Measurements from ENCODE around the gene FADS2. TPM values are rescaled to one million over a fixed set of nuclear protein-coding genes. Genes with fewer than 3 reads are reported as not detected.

The FADS2 gene
- 487 TPM for polyA plus RNA-seq (2013, experiment 1 of 2)
- 532 TPM for polyA plus RNA-seq (2013, experiment 2 of 2)

DNA sequence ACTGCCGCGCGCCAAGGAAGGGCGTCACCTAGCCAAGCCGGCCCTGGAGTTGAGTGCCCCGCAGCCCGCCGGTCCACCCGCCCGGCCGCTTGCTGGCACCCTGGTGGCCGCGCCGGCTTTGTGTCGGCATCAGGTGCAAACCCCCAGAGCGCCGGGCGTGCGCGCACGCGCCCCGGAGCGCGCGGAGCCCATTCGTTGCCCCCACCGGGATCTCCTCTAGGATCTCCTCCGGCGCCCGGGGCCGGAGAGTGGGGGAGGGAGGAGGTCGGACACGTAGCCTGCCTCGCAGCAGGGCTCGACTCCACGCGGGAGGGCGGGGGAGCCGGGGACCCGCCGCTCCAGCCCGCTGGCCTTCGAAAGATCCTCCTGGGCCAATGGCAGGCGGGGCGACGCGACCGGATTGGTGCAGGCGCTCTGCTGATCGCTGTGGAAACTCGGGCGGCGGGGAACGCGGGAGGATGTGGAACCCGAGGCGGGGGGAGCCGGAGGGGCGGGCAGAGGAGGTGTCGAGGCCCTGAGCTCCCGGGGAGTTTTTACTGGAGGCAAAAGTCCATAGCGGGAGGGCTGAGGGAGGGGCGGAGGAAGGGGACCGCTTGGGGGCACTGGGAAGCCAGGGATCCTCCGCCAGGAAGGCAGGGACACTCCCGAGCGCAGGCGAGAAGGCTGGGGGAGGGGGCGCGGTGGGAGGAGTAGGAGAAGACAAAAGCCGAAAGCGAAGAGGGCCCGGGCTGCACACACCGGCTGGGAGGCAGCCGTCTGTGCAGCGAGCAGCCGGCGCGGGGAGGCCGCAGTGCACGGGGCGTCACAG, at the start of gene FADS2:
Gene FADS2, plus strand, starts transcription at position 730 of the 808 bp plus-strand sequence. CDS start 91 bp downstream, outside the sequence.
- Histone ChIP-seq H3K27me3 (ENCODE audit: insufficient read depth, low read length) (no peaks in the 10 kb centered on the region), H3K9me3 (ENCODE audit: insufficient read depth, low read depth, low read length) (no peaks in the 10 kb centered on the region), H3K4me3 (ENCODE audit: low read length) (peak within 1 kb of the TSS; percentile 97), H3K27ac (ENCODE audit: low read depth, low read length) (peak within 1 kb of the TSS; percentile 92), H3K36me3 (ENCODE audit: insufficient read depth, low read length) (peaks cover 31% of the 10 kb centered on the region), H3K4me1 (ENCODE audit: insufficient read depth, low read length) (peaks cover 25% of the 10 kb centered on the region), H3K9ac (ENCODE audit: low read depth, low read length) (peak within 1 kb of the TSS; percentile 97)
- WGBS, result under 1% methylated on average over 83 of the region's 83 CpGs

GRCh38 chr11:61778357-61778886, 49.7 kb upstream of the FADS2 start:
- no peak overlapping the region for H3K4me3 ChIP-seq (ENCODE audit: low read length)
- H3K9me3 ChIP-seq (ENCODE audit: insufficient read depth, low read depth, low read length), result no peaks in the 10 kb centered on the region
- no peak overlapping the region for H3K27ac ChIP-seq (ENCODE audit: low read depth, low read length)
- H3K9ac ChIP-seq (ENCODE audit: low read depth, low read length), result no peak overlapping the region
- no peaks in the 10 kb centered on the region for H3K27me3 ChIP-seq (ENCODE audit: insufficient read depth, low read length)
- H3K4me1 ChIP-seq (ENCODE audit: insufficient read depth, low read length), result no peaks in the 10 kb centered on the region
- H3K36me3 ChIP-seq (ENCODE audit: insufficient read depth, low read length), result no peaks in the 10 kb centered on the region
- 94% methylated on average over 11 of the region's 11 CpGs for WGBS

GRCh38 chr11:61778920-61779650, 49.0 kb upstream of the FADS2 start:
- no peaks in the 10 kb centered on the region for H3K9me3 ChIP-seq (ENCODE audit: insufficient read depth, low read depth, low read length)
- H3K27me3 ChIP-seq (ENCODE audit: insufficient read depth, low read length), result no peaks in the 10 kb centered on the region
- H3K27ac ChIP-seq (ENCODE audit: low read depth, low read length), result no peak overlapping the region
- H3K4me1 ChIP-seq (ENCODE audit: insufficient read depth, low read length), result no peaks in the 10 kb centered on the region
- H3K4me3 ChIP-seq (ENCODE audit: low read length), result no peak overlapping the region
- no peak overlapping the region for H3K9ac ChIP-seq (ENCODE audit: low read depth, low read length)
- WGBS, result 91% methylated on average over 24 of the region's 24 CpGs
- H3K36me3 ChIP-seq (ENCODE audit: insufficient read depth, low read length), result no peaks in the 10 kb centered on the region

DNA sequence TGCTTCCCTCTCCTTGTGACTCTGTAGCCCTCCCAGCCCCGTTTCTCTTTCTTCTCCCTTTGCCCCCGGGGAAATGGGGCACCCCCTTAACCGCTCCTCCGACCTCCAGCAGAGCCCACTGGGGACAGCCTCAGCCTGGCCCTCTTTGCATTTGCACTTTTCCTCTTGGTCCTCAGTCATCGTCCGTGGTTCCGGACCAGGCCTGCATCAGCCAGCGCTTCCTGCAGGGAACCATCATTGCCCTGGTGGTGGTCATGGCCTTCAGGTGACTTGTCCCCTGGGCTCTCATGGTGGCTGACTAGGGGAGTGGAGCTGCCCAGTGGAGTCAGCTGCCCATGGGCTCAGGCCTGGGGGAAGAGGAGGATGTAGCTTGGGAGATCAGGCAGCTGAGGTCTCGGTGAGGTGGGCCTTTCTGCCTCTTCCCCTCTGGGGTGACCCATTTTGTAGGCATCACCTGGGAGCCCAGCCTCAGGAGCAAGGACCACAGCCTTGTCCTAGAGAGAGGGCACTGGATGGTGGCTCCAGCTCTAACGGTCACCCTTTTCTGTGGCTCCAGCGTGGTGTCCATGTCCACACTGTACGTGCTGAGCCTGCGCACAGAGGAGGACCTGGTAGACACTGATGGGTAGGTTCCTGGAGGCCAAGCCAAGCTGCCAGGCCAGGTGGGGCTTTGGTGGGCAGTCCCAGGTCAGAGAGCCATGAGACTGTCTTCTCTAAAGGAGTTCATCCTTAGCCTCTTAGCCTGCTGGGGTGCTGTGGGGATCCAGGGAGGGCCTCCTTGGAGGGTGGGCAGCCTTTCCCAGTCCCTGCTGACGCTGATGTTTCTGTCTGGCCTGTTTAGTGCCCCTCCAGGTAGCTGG, 48.2 kb upstream of the FADS2 start:
- Histone ChIP-seq H3K36me3 (ENCODE audit: insufficient read depth, low read length) (peaks cover 7% of the 10 kb centered on the region; the same call in 1 of the 2 replicates), H3K9me3 (ENCODE audit: insufficient read depth, low read depth, low read length) (no peaks in the 10 kb centered on the region), H3K27ac (ENCODE audit: low read depth, low read length) (no peak overlapping the region), H3K4me3 (ENCODE audit: low read length) (no peak overlapping the region), H3K9ac (ENCODE audit: low read depth, low read length) (no peak overlapping the region), H3K4me1 (ENCODE audit: insufficient read depth, low read length) (no peaks in the 10 kb centered on the region), H3K27me3 (ENCODE audit: insufficient read depth, low read length) (no peaks in the 10 kb centered on the region)
- 89% methylated on average over 14 of the region's 14 CpGs for WGBS

DNA sequence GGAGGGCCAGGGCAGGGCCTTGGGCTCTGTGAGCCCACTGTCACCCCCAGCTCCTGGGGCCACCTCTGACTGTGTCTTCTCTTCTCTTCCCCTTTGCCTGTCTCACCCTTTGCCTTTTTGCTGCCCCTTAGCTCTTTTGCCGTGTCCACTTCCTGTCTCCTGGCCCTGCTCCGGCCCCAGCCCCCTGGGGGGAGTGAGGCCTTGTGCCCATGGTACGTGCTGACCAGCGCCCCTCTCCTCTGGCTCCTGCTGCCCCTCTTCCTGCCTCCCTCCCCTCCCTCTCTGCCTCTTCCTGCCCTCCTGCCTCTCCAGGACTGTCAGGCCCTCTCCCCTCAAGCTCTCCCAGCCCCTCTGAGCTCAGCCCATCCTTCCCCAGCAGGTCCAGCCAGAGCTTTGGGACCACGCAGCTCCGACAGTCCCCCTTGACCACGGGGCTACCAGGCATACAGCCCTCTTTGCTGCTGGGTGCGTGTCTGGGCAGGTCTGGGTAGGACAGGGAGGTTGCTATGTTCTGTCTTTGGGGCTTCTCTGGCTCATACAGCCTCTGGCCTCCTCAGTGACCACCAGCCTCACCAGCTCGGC, 47.4 kb upstream of the FADS2 start:
- WGBS, result 90% methylated on average over 9 of the region's 9 CpGs
- Histone ChIP-seq H3K36me3 (ENCODE audit: insufficient read depth, low read length) (peaks cover 14% of the 10 kb centered on the region; the same call in 1 of the 2 replicates), H3K27me3 (ENCODE audit: insufficient read depth, low read length) (no peaks in the 10 kb centered on the region), H3K4me1 (ENCODE audit: insufficient read depth, low read length) (no peaks in the 10 kb centered on the region), H3K9ac (ENCODE audit: low read depth, low read length) (no peak overlapping the region; the same call in 1 of the 2 replicates), H3K4me3 (ENCODE audit: low read length) (no peak overlapping the region), H3K27ac (ENCODE audit: low read depth, low read length) (no peak overlapping the region), H3K9me3 (ENCODE audit: insufficient read depth, low read depth, low read length) (no peaks in the 10 kb centered on the region)

GRCh38 chr11:61781585-61781984, 46.5 kb upstream of the FADS2 start:
- WGBS, result 93% methylated on average over 5 of the region's 5 CpGs

DNA sequence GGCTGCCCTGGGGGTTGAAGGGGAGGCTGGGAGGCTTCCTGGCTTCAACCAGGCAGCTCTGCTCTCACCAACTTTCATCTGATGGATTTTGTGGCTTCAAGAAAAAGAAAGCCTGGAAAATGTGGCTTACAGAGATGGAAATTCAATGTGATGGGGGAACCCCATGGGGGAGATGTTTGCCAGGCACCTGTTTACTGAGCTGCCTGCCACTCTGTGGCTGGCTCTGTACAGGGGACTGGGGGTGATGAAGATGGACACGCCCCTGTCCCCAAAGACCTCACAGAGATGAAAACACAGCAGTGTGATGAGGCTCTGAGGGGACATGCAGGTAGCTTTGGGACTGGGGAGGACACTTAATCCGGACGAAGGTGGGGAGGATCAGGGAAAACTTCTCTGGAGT, 45.8 kb upstream of the FADS2 start:
- no peaks in the 10 kb centered on the region for H3K9me3 ChIP-seq (ENCODE audit: insufficient read depth, low read depth, low read length)
- H3K4me3 ChIP-seq (ENCODE audit: low read length), result no peak overlapping the region
- H3K27ac ChIP-seq (ENCODE audit: low read depth, low read length), result no peak overlapping the region
- 92% methylated on average over 3 of the region's 3 CpGs for whole genome bisulfite sequencing
- H3K27me3 ChIP-seq (ENCODE audit: insufficient read depth, low read length), result no peaks in the 10 kb centered on the region
- no peaks in the 10 kb centered on the region for H3K4me1 ChIP-seq (ENCODE audit: insufficient read depth, low read length)
- no peak overlapping the region for H3K9ac ChIP-seq (ENCODE audit: low read depth, low read length)
- H3K36me3 ChIP-seq (ENCODE audit: insufficient read depth, low read length), result peaks cover 30% of the 10 kb centered on the region

More at GRCh38 chr11:61781585-61781984, 46.5 kb upstream of the FADS2 start:
- no peak overlapping the region for H3K27ac ChIP-seq (ENCODE audit: low read depth, low read length)
- no peaks in the 10 kb centered on the region for H3K4me1 ChIP-seq (ENCODE audit: insufficient read depth, low read length)
- H3K4me3 ChIP-seq (ENCODE audit: low read length), result no peak overlapping the region
- no peaks in the 10 kb centered on the region for H3K27me3 ChIP-seq (ENCODE audit: insufficient read depth, low read length)
- no peak overlapping the region for H3K9ac ChIP-seq (ENCODE audit: low read depth, low read length)
- peaks cover 23% of the 10 kb centered on the region for H3K36me3 ChIP-seq (ENCODE audit: insufficient read depth, low read length)
- H3K9me3 ChIP-seq (ENCODE audit: insufficient read depth, low read depth, low read length), result no peaks in the 10 kb centered on the region

GRCh38 chr11:61782841-61783240, 45.3 kb upstream of the FADS2 start:
- Histone ChIP-seq H3K4me1 (ENCODE audit: insufficient read depth, low read length) (no peaks in the 10 kb centered on the region), H3K9ac (ENCODE audit: low read depth, low read length) (no peak overlapping the region), H3K4me3 (ENCODE audit: low read length) (no peak overlapping the region), H3K9me3 (ENCODE audit: insufficient read depth, low read depth, low read length) (no peaks in the 10 kb centered on the region), H3K27me3 (ENCODE audit: insufficient read depth, low read length) (no peaks in the 10 kb centered on the region), H3K36me3 (ENCODE audit: insufficient read depth, low read length) (peaks cover 36% of the 10 kb centered on the region), H3K27ac (ENCODE audit: low read depth, low read length) (no peak overlapping the region)
- 92% methylated on average over 11 of the region's 11 CpGs for WGBS

DNA sequence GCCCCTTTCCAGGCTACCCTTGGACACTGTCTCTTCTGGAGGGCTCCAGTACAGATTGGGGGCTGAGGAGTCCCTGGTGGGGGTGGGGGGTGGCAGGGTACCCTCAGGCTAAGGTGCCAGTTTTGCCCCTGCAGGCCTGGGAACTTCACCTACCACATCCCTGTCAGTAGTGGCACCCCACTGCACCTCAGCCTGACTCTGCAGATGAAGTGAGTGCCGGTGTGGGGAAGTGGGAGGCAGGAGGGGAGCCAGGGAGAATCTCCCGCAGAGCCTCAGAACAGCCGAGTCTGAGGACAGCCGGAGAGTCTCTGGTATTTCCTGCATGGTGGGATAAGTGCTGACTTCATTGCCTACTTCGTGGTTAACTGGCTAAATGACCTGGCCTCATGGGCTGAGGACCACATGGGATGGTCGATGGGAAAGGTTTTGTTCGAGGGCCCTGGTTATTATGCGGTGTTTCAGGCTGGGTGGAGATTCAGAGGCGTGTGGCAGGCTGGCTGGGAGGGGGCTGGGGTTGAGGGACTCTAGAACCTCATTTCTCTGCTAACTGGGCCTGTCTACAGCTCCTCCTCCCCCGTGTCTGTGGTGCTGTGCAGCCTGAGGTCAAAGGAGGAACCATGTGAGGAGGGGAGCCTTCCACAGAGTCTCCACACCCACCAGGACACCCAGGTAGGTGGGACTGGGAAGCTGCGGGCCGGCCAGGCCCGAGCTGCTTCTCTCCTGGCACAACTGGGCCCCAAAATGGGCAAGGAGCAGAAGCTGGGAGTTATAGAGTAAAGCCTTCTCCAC, 44.2 kb upstream of the FADS2 start:
- Histone ChIP-seq H3K27me3 (ENCODE audit: insufficient read depth, low read length) (no peaks in the 10 kb centered on the region), H3K36me3 (ENCODE audit: insufficient read depth, low read length) (peaks cover 44% of the 10 kb centered on the region), H3K27ac (ENCODE audit: low read depth, low read length) (no peak overlapping the region), H3K4me1 (ENCODE audit: insufficient read depth, low read length) (no peaks in the 10 kb centered on the region), H3K9ac (ENCODE audit: low read depth, low read length) (no peak overlapping the region), H3K9me3 (ENCODE audit: insufficient read depth, low read depth, low read length) (no peaks in the 10 kb centered on the region), H3K4me3 (ENCODE audit: low read length) (no peak overlapping the region)
- 75% methylated on average over 12 of the region's 13 CpGs for WGBS

- H3K4me1 ChIP-seq (ENCODE audit: insufficient read depth, low read length), result no peaks in the 10 kb centered on the region
- no peak overlapping the region for H3K9ac ChIP-seq (ENCODE audit: low read depth, low read length)
- peaks cover 49% of the 10 kb centered on the region for H3K36me3 ChIP-seq (ENCODE audit: insufficient read depth, low read length)
- WGBS, result 89% methylated on average over 7 of the region's 7 CpGs
- no peaks in the 10 kb centered on the region for H3K27me3 ChIP-seq (ENCODE audit: insufficient read depth, low read length)
- H3K27ac ChIP-seq (ENCODE audit: low read depth, low read length), result no peak overlapping the region
- H3K4me3 ChIP-seq (ENCODE audit: low read length), result no peak overlapping the region
- no peaks in the 10 kb centered on the region for H3K9me3 ChIP-seq (ENCODE audit: insufficient read depth, low read depth, low read length)
These were observed 43.6 kb upstream of the FADS2 start for GRCh38 chr11:61784506-61784805.

All from HUES64 (cell line).